ENCODE data around the gene CERS6.

- no peak for TF ChIP-seq CTCF (IDR thresholded peaks at IDR 0.05; ENCODE audit: low read depth, low read length)
- no peak for TF ChIP-seq MAX (IDR thresholded peaks at IDR 0.05; ENCODE audit: low read depth, low read length)
- no peak for TF ChIP-seq POLR2A (IDR thresholded peaks at IDR 0.05; ENCODE audit: extremely low read depth, insufficient read length)
Observed at GRCh38 chr2:168538133-168538532, 82.1 kb downstream of the CERS6 start.
